IMR-90 (cell line): ENCODE measurements around the gene TNRC18. TPM values are rescaled to one million over a fixed set of nuclear protein-coding genes. Genes with fewer than 3 reads are reported as not detected.

Experiments used
- ATAC-seq: fragments of 200-7000 bp; cut with Tn5 transposase; 2 replicates; pipeline ENCODE4 v1.9.1; 2020; ENCODE audit warnings: low read depth, mild to moderate bottlenecking, moderate library complexity
- BruUV-seq: library from RNA; stranded (reverse); fragments of 400-500 nt; replicated peaks from 2 replicates; lab custom pipeline; 2021; lab: Mats Ljungman, UMichigan
- CTCF ChIA-PET: fragments of 300-600 bp; formaldehyde crosslinking; extraction: SDS; loops from one replicate; lab custom pipeline; 2021; ENCODE audit warnings: antibody characterized with exemption; lab: Yijun Ruan, JAX
- POLR2A ChIA-PET: fragments of 300-600 bp; sonication (Branson Sonifier 250); formaldehyde crosslinking; loops from one replicate; lab custom pipeline; 2022; ENCODE audit warnings: antibody characterized with exemption; ENCODE audit not compliant: unreplicated experiment; lab: Charles Lee
- DNase-seq: peaks from one replicate; pipeline ENCODE4 v3.0.0; 2013
- H2AFZ ChIP-seq: replicated peaks from 2 replicates; pipeline ENCODE3; 2013; ENCODE audit warnings: low read length, mild to moderate bottlenecking; ENCODE audit not compliant: poor library complexity
- H2AK5ac ChIP-seq: 2 replicates; pipeline ENCODE4 v1.6.1; 2013; ENCODE audit warnings: low read depth, low read length, inconsistent platforms
- H2AK9ac ChIP-seq: replicated peaks from 2 replicates; pipeline ENCODE3; 2013; ENCODE audit warnings: mild to moderate bottlenecking, low read depth, low read length, moderate library complexity; ENCODE audit not compliant: poor library complexity
- H2BK120ac ChIP-seq: 2 replicates; pipeline ENCODE4 v1.6.1; 2013; ENCODE audit warnings: low read depth, low read length, inconsistent platforms
- H2BK15ac ChIP-seq: 3 replicates; pipeline ENCODE4 v1.6.1; 2013; ENCODE audit warnings: low read depth, low read length, inconsistent platforms
- H2BK20ac ChIP-seq: 2 replicates; pipeline ENCODE4 v1.6.1; 2013; ENCODE audit warnings: low read depth, mild to moderate bottlenecking, inconsistent platforms, low read length, moderate library complexity
- H2BK5ac ChIP-seq: 2 replicates; pipeline ENCODE4 v1.6.1; 2013; ENCODE audit warnings: mild to moderate bottlenecking, low read depth, low read length, inconsistent platforms; ENCODE audit not compliant: poor library complexity, severe bottlenecking
- H3K14ac ChIP-seq: replicated peaks from 2 replicates; pipeline ENCODE4 v1.6.1; 2013; ENCODE audit warnings: low read depth, low read length, inconsistent platforms
- H3K18ac ChIP-seq: 2 replicates; pipeline ENCODE4 v1.6.1; 2013; ENCODE audit warnings: low read depth, low read length, control low read depth
- H3K23ac ChIP-seq: 2 replicates; pipeline ENCODE4 v1.6.1; 2013; ENCODE audit warnings: low read depth, low read length, inconsistent platforms
- H3K27ac ChIP-seq: 2 replicates; pipeline ENCODE4 v1.5.1; 2013; ENCODE audit warnings: mild to moderate bottlenecking, control low read depth, low read length; ENCODE audit not compliant: insufficient read depth
- H3K27me3 ChIP-seq: 2 replicates; pipeline ENCODE4 v1.6.1; 2013; ENCODE audit warnings: low read length; ENCODE audit not compliant: control insufficient read depth, insufficient read depth
- H3K36me3 ChIP-seq: 2 replicates; pipeline ENCODE4 v1.6.1; 2013; ENCODE audit warnings: low read length, mixed read lengths; ENCODE audit not compliant: control insufficient read depth, insufficient read depth
- H3K4ac ChIP-seq: 2 replicates; pipeline ENCODE4 v1.6.1; 2013; ENCODE audit warnings: low read depth, low read length, inconsistent platforms
- H3K4me1 ChIP-seq: 2 replicates; pipeline ENCODE4 v1.6.1; 2013; ENCODE audit warnings: low read length, mixed read lengths; ENCODE audit not compliant: control insufficient read depth, insufficient read depth
- H3K4me2 ChIP-seq: 2 replicates; pipeline ENCODE4 v1.6.1; 2013; ENCODE audit warnings: low read depth, mild to moderate bottlenecking, control low read depth, low read length, moderate library complexity
- H3K4me3 ChIP-seq: 2 replicates; pipeline ENCODE4 v1.5.1; 2013; ENCODE audit warnings: low read depth, mild to moderate bottlenecking, control low read depth, low read length, moderate library complexity; ENCODE audit not compliant: insufficient read depth
- H3K56ac ChIP-seq: 2 replicates; pipeline ENCODE4 v1.6.1; 2013; ENCODE audit warnings: low read length, inconsistent platforms; ENCODE audit not compliant: insufficient read depth; ENCODE audit errors: extremely low read depth
- H3K79me1 ChIP-seq, 2 experiments: 2 replicates each; pipeline ENCODE4 v1.6.1; 2013; ENCODE audit warnings: low read length in 2 of 2, inconsistent platforms in 1 of 2, low read depth in 1 of 2
- H3K9ac ChIP-seq: 2 replicates; pipeline ENCODE4 v1.6.1; 2013; ENCODE audit warnings: low read depth, low read length, control low read depth
- H3K9me1 ChIP-seq: 2 replicates; pipeline ENCODE4 v1.6.1; 2013; ENCODE audit warnings: low read length, inconsistent platforms; ENCODE audit not compliant: insufficient read depth
- H3K9me3 ChIP-seq: 2 replicates; pipeline ENCODE4 v1.6.1; 2013; ENCODE audit warnings: low read length; ENCODE audit not compliant: control insufficient read depth, insufficient read depth
- H4K20me1 ChIP-seq: 2 replicates; pipeline ENCODE4 v1.6.1; 2013; ENCODE audit warnings: low read length, inconsistent platforms; ENCODE audit not compliant: insufficient read depth
- H4K5ac ChIP-seq: 2 replicates; pipeline ENCODE4 v1.6.1; 2013; ENCODE audit warnings: mild to moderate bottlenecking, low read depth, low read length, control low read depth
- H4K8ac ChIP-seq, 2 experiments: 2 replicates each; pipeline ENCODE4 v1.6.1; 2013; ENCODE audit warnings: low read depth in 2 of 2, low read length in 2 of 2, control low read depth in 1 of 2, inconsistent platforms in 1 of 2
- H4K91ac ChIP-seq: 2 replicates; pipeline ENCODE4 v1.6.1; 2013; ENCODE audit warnings: low read depth, low read length, inconsistent platforms; ENCODE audit not compliant: insufficient read depth
- NFE2L2 ChIP-seq: fragments of 150-350 bp; IDR thresholded peaks from 2 replicates; pipeline ENCODE4 v1.6.1; 2016; ENCODE audit warnings: low read depth, mild to moderate bottlenecking, low read length
- WGBS, 2 experiments: methylation state at CpG; one replicate each; pipeline versions ENCODE4 v1.1.5 to v1.1.7; 2013; ENCODE audit warnings: missing lambda C conversion rate in 2 of 2; ENCODE audit not compliant: insufficient read length in 1 of 2; ENCODE audit errors: extremely low coverage in 2 of 2; 5-methylcytosine and 5-hydroxymethylcytosine counted together
- dilution Hi-C: fragments of 300-500 bp; cut with HindIII; formaldehyde crosslinking; loops from one replicate; pipeline ENCODE4 v1.14.3; 2018; ENCODE audit warnings: low sequenced_read_pairs; ENCODE audit not compliant: unreplicated experiment
- in situ Hi-C: fragments of 300-500 bp; cut with MboI; formaldehyde crosslinking; loops from 3 replicates; pipeline ENCODE4 v1.14.3; 2019; ENCODE audit warnings: low sequenced_read_pairs, inconsistent platforms, mixed read lengths
- intact Hi-C: fragments of 100-400 bp; cut with micrococcal nuclease; formaldehyde crosslinking; loops from 2 replicates; pipeline ENCODE4 v1.10.0; 2022
- polyA plus RNA-seq, 3 experiments: library from polyadenylated mRNA; depleted of rRNA; stranded (reverse); fragments of >200 nt; gene quantifications; 2 replicates each; pipeline ENCODE4 v1.2.3, GENCODE V29; 2012; ENCODE audit warnings: low replicate concordance in 1 of 3
- total RNA-seq: library from RNA; depleted of rRNA; stranded (reverse); fragments of >200 nt; gene quantifications from 2 replicates; pipeline ENCODE4 v1.2.3, GENCODE V29; 2012
- TF ChIP-seq, protein P1 (sequence below): fragments of 150-350 bp; IDR thresholded peaks from 2 replicates; pipeline ENCODE4 v1.6.1; 2016; ENCODE audit warnings: low read depth, mild to moderate bottlenecking, low read length, moderate library complexity, borderline replicate concordance

TNRC18 gene
- total and polyA plus RNA-seq, 2 of the 4 experiments (the other 2 are of a cell fraction): 4.7 to 29.6 TPM

DNA sequence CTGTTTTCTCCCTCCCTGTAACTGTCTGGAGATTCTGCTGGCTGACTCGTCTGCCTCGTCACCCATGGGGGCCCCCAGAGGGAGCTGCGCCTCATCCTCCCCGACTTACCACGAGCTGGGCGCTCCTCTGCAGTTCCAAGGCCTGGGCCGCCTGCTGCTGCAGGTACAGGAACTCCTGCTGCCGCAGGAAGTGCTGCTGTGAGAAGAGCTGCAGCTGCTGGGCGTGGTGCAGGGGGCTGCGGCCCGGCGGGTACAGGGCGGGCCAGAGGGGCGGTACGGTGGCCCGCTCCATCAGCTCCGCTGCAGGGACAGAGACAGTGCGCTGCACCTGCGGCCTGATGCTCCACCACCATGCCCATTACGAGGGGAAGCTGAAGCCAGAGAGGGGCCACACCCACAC lies 47.7 kb downstream of the TNRC18 start:
- BruUV-seq: no TSS peak
- Histone ChIP-seq H3K9me1 (no peaks in the 10 kb centered on the region; the same call in 1 of the 2 replicates), H4K20me1 (peaks cover 91% of the 10 kb centered on the region), H3K4me3 (no peak overlapping the region), H3K79me1 (peaks cover 9 to 69% of the 10 kb centered on the region in 2 experiments; a peak in 3 of 4 replicates), H3K9me3 (no peaks in the 10 kb centered on the region), H3K36me3 (peaks cover 59% of the 10 kb centered on the region), H3K4ac (no peak overlapping the region), H3K4me1 (no peaks in the 10 kb centered on the region; the same call in 1 of the 2 replicates), H3K23ac (no peak overlapping the region), H3K14ac (no peak overlapping the region), H2AFZ (no peak overlapping the region), H2BK5ac (no peak overlapping the region), H4K91ac (no peak overlapping the region), H3K27ac (no peak overlapping the region), H4K5ac (no peak overlapping the region), H4K8ac (no peak overlapping the region), H3K56ac (no peak overlapping the region), H3K18ac (no peak overlapping the region), H3K9ac (no peak overlapping the region), H2BK20ac (no peak overlapping the region), H2AK5ac (no peak overlapping the region), H2BK15ac (no peak overlapping the region), H3K27me3 (no peaks in the 10 kb centered on the region), H2BK120ac (no peak overlapping the region), H3K4me2 (no peak overlapping the region), H2AK9ac (no peak overlapping the region)
- ChIA-PET CTCF (no interaction called here), POLR2A (no interaction called here)
- TF ChIP-seq, protein P1, sequence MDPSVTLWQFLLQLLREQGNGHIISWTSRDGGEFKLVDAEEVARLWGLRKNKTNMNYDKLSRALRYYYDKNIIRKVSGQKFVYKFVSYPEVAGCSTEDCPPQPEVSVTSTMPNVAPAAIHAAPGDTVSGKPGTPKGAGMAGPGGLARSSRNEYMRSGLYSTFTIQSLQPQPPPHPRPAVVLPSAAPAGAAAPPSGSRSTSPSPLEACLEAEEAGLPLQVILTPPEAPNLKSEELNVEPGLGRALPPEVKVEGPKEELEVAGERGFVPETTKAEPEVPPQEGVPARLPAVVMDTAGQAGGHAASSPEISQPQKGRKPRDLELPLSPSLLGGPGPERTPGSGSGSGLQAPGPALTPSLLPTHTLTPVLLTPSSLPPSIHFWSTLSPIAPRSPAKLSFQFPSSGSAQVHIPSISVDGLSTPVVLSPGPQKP: no peak
- TF ChIP-seq NFE2L2: no peak
- no peak for DNase-seq
- dilution Hi-C loops: no loop called here
- WGBS, 2 experiments: 89% methylated on average over 9 of the region's 20 CpGs; no CpG with 5 or more reads in 1 of the 2 experiments
- intact Hi-C loops: no loop called here
- in situ Hi-C loops: no loop called here
- no peak for ATAC-seq
